T-cell (primary cell): ENCODE measurements around the gene ALPK3. TPM values are rescaled to one million over a fixed set of nuclear protein-coding genes. Genes with fewer than 3 reads are reported as not detected.
"Not testable (repeated sequence)": the region's sequence is repeated elsewhere in the genome, so short reads cannot be mapped to it uniquely, and the experiment has no call there.

Source experiments
- ATAC-seq, 4 experiments: fragments of 200-7000 bp in 3 of 4; fragments of 150-1000 bp in 1 of 4; cut with Tn5 transposase; replicated peaks in 1 of 4; 1 replicate in 3 of 4; 2 replicates in 1 of 4; pipeline ENCODE4 v1.10.0; 2021; ENCODE audit warnings: moderate library complexity in 3 of 4, mild to moderate bottlenecking in 2 of 4, moderate number of reproducible peaks in 1 of 4
- CTCF ChIA-PET, 2 donors: fragments of 300-600 bp; sonication (Branson Sonifier 250); formaldehyde crosslinking; loops; one replicate each; lab custom pipeline; 2022; ENCODE audit warnings: antibody characterized with exemption in 2 of 2; lab: Charles Lee
- POLR2A ChIA-PET, 2 donors: fragments of 300-600 bp; sonication (Branson Sonifier 250); formaldehyde crosslinking; loops; one replicate each; lab custom pipeline; 2022; ENCODE audit warnings: antibody characterized with exemption in 2 of 2; lab: Charles Lee
- DNase-seq, 35 experiments: peaks; one replicate each; pipeline versions ENCODE4 v3.0.0 to v3.0.0-alpha.2; 2013 to 2023
- H3K27ac ChIP-seq: one replicate; pipeline ENCODE4 v1.5.1; 2013; ENCODE audit warnings: low read length
- H3K27me3 ChIP-seq, 2 experiments: replicated peaks in 1 of 2; 1 replicate in 1 of 2; 2 replicates in 1 of 2; pipeline versions ENCODE4 v1.6.1 to v1.7.0; 2013; ENCODE audit warnings: low read length in 1 of 2, mixed read lengths in 1 of 2; ENCODE audit not compliant: control insufficient read depth in 2 of 2, insufficient read depth in 2 of 2; ENCODE audit errors: extremely low read depth in 1 of 2
- H3K36me3 ChIP-seq, 2 donors: 1 replicate in 1 of 2; 2 replicates in 1 of 2; pipeline versions ENCODE4 v1.6.1 to v1.7.0; 2013; ENCODE audit warnings: low read length in 1 of 2; ENCODE audit not compliant: control insufficient read depth in 2 of 2, insufficient read depth in 1 of 2; ENCODE audit errors: extremely low read depth in 1 of 2
- H3K4me1 ChIP-seq, 2 experiments: 1 replicate in 1 of 2; 2 replicates in 1 of 2; pipeline versions ENCODE4 v1.6.1 to v1.7.0; 2013; ENCODE audit warnings: low read length in 2 of 2, mixed read lengths in 1 of 2; ENCODE audit not compliant: insufficient read depth in 2 of 2, control insufficient read depth in 1 of 2; ENCODE audit errors: extremely low read depth in 1 of 2
- H3K4me3 ChIP-seq, 2 donors: 1 replicate in 1 of 2; 2 replicates in 1 of 2; pipeline versions ENCODE4 v1.5.1 to v1.7.0; 2013; ENCODE audit warnings: mild to moderate bottlenecking in 2 of 2, low read length in 1 of 2, moderate library complexity in 1 of 2; ENCODE audit not compliant: control insufficient read depth in 1 of 2; ENCODE audit errors: extremely low read depth in 1 of 2
- H3K9me3 ChIP-seq: 2 replicates; pipeline ENCODE4 v1.7.0; 2013
- H3K27ac Mint-ChIP-seq, 2 donors: one replicate each; pipeline ENCODE4 v1.8.0; 2020 to 2021; ENCODE audit warnings: mild to moderate bottlenecking in 2 of 2, mixed read lengths in 2 of 2
- H3K27me3 Mint-ChIP-seq, 2 donors: one replicate each; pipeline ENCODE4 v1.8.0; 2021 to 2022; ENCODE audit warnings: mixed read lengths in 2 of 2
- H3K36me3 Mint-ChIP-seq: one replicate; pipeline ENCODE4 v1.8.0; 2021; ENCODE audit warnings: mixed read lengths
- H3K4me1 Mint-ChIP-seq, 3 donors: one replicate each; pipeline ENCODE4 v1.8.0; 2020 to 2022; ENCODE audit warnings: mixed read lengths in 3 of 3, mild to moderate bottlenecking in 1 of 3
- H3K4me3 Mint-ChIP-seq, 3 donors: one replicate each; pipeline ENCODE4 v1.8.0; 2020 to 2022; ENCODE audit warnings: mild to moderate bottlenecking in 3 of 3, mixed read lengths in 3 of 3, moderate library complexity in 3 of 3
- H3K9me3 Mint-ChIP-seq, 3 donors: one replicate each; pipeline ENCODE4 v1.8.0; 2020 to 2022; ENCODE audit warnings: mixed read lengths in 3 of 3
- WGBS: methylation state at CpG from one replicate; pipeline ENCODE4 v1.1.5; 2013; ENCODE audit warnings: missing lambda C conversion rate; ENCODE audit not compliant: insufficient coverage; 5-methylcytosine and 5-hydroxymethylcytosine counted together
- total RNA-seq, 35 experiments: library from RNA in 6 of 35; stranded (reverse) in 6 of 35; fragments of 120-200 nt in 1 of 35; gene quantifications; one replicate each; pipeline versions ENCODE4 v1.2.1 to v1.2.4 and lab custom pipeline; 2013 to 2026

ALPK3 gene
- total RNA-seq, 5 donors from 2014 or later (not counting 1 experiment from before 2014, with no cell fraction given): 0.16 to 0.82 (median 0.22) TPM

GRCh38 chr15:84842781-84843180 is 25.6 kb downstream of the ALPK3 start:
- Mint-ChIP-seq H3K36me3 (peaks cover 12% of the 10 kb centered on the region), H3K27me3 (peaks cover 0 to 2% of the 10 kb centered on the region in 2 donors), H3K9me3 (peaks cover 5 to 12% (median 11%) of the 10 kb centered on the region in 3 donors), H3K27ac (no peak overlapping the region), H3K4me3 (no peak overlapping the region), H3K4me1 (no peaks in the 10 kb centered on the region)
- 88% methylated on average over 1 of the region's 1 CpG for WGBS
- no peak overlapping the region for H3K4me3 ChIP-seq
- no peaks in the 10 kb centered on the region for H3K4me1 ChIP-seq
- no peak for ATAC-seq
- CTCF ChIA-PET: interaction anchor here in 1 of 2 donors (0.5 kb wide), 1 partner anchor 142 kb away, joined by 3 read pairs; no protein-coding TSS in a partner anchor
- peaks cover 0 to 7% of the 10 kb centered on the region in 2 experiments for H3K27me3 ChIP-seq
- no peak for DNase-seq
- no peaks in the 10 kb centered on the region for H3K36me3 ChIP-seq
- H3K27ac ChIP-seq: no peak overlapping the region
- POLR2A ChIA-PET: no interaction called here
- H3K9me3 ChIP-seq: no peaks in the 10 kb centered on the region

GRCh38 chr15:84844964-84845363 is 27.8 kb downstream of the ALPK3 start:
- DNase-seq: no peak
- no peak overlapping the region for H3K4me3 ChIP-seq
- H3K4me1 Mint-ChIP-seq: no peaks in the 10 kb centered on the region
- CTCF ChIA-PET: interaction anchor here (0.6 to 0.7 kb wide), 2 partner anchors 24 to 257 kb away, joined by 4 to 5 read pairs; no protein-coding TSS in a partner anchor
- no peak overlapping the region for H3K27ac Mint-ChIP-seq
- no peak overlapping the region for H3K27ac ChIP-seq
- H3K4me1 ChIP-seq: no peaks in the 10 kb centered on the region
- peaks cover 5 to 16% (median 12%) of the 10 kb centered on the region in 3 donors for H3K9me3 Mint-ChIP-seq
- H3K27me3 Mint-ChIP-seq: peaks cover 0 to 2% of the 10 kb centered on the region in 2 donors
- 60% methylated on average over 1 of the region's 2 CpGs for WGBS
- peaks cover 0 to 3% of the 10 kb centered on the region in 2 experiments for H3K27me3 ChIP-seq
- H3K4me3 Mint-ChIP-seq: no peak overlapping the region
- no peaks in the 10 kb centered on the region for H3K9me3 ChIP-seq
- no peak for ATAC-seq
- H3K36me3 Mint-ChIP-seq: peaks cover 12% of the 10 kb centered on the region
- no peaks in the 10 kb centered on the region for H3K36me3 ChIP-seq
- POLR2A ChIA-PET: interaction anchor here in 1 of 2 donors (0.6 kb wide), 2 partner anchors 722 to 1000 kb away, joined by 3 read pairs; no protein-coding TSS in a partner anchor

DNA sequence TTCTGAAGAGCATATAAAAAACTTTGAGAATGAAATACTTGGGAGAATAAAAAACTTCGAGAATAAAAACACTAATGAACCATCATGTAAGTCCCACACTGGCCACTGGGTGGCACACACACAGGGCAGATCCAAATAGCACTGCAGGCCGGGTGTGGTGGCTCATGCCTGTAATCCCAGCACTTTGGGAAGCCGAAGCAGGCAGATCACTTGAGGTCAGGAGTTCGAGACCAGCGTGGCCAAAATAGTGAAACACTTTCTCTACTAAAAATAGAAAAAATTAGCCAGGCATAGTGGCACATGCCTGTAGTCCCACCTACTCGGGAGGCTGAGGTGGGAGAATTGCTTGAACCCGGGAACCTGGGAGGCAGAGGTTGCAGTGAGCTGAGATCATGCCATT is 28.5 kb downstream of the ALPK3 start:
- H3K4me3 Mint-ChIP-seq, H3K27ac Mint-ChIP-seq, H3K36me3 ChIP-seq, H3K27me3 Mint-ChIP-seq, H3K4me1 Mint-ChIP-seq, H3K4me1 ChIP-seq, ATAC-seq, H3K9me3 ChIP-seq, H3K27me3 ChIP-seq, H3K27ac ChIP-seq, H3K4me3 ChIP-seq, POLR2A ChIA-PET: not testable (repeated sequence)
- CTCF ChIA-PET: interaction anchor here in 1 of 2 donors (0.7 kb wide), 1 partner anchor 25 kb away, joined by 4 read pairs; no protein-coding TSS in a partner anchor
- Mint-ChIP-seq H3K36me3 (peaks cover 12% of the 10 kb centered on the region), H3K9me3 (peaks cover 5 to 16% (median 12%) of the 10 kb centered on the region in 3 donors)
- DNase-seq: peak in 24 of 35 experiments; percentile 4 to 43 (median 20)
- 73% methylated on average over 4 of the region's 7 CpGs for WGBS

- Histone ChIP-seq H3K9me3 (no peaks in the 10 kb centered on the region), H3K27me3 (peaks cover 0 to 3% of the 10 kb centered on the region in 2 experiments), H3K4me1 (no peaks in the 10 kb centered on the region), H3K36me3 (no peaks in the 10 kb centered on the region), H3K4me3 (no peak overlapping the region), H3K27ac (no peak overlapping the region)
- no peak overlapping the region for H3K4me3 Mint-ChIP-seq
- peaks cover 5 to 16% (median 12%) of the 10 kb centered on the region in 3 donors for H3K9me3 Mint-ChIP-seq
- DNase-seq: no peak
- no CpG with 5 or more reads among the region's 1 CpG for WGBS
- peaks cover 12% of the 10 kb centered on the region for H3K36me3 Mint-ChIP-seq
- POLR2A ChIA-PET: no interaction called here
- peaks cover 0 to 2% of the 10 kb centered on the region in 2 donors for H3K27me3 Mint-ChIP-seq
- ATAC-seq: no peak
- no peaks in the 10 kb centered on the region for H3K4me1 Mint-ChIP-seq
- no peak overlapping the region for H3K27ac Mint-ChIP-seq
- CTCF ChIA-PET: no interaction called here
Observed at GRCh38 chr15:84846269-84846668, 29.1 kb downstream of the ALPK3 start.

DNA sequence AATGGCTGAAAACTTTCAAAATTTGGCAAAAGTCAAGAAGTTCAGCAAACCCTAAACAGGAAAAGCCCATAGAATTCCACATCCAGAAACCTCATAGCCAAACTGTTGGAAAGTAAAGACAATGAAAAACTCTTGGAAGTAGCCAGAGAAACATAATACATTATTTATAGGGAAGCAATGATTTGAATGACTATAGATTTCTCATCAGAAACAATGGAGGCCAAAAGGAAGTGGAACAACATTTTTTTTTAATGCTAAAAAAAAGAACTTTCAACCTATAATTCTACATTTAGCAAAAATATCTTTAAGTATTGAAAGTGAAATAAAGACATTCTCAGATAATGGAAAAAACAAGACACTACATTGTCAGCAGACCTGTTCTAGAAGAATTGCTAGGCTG is 30.2 kb downstream of the ALPK3 start:
- no peak overlapping the region for H3K27ac Mint-ChIP-seq
- ChIA-PET CTCF (no interaction called here), POLR2A (no interaction called here)
- Histone ChIP-seq H3K4me1 (no peaks in the 10 kb centered on the region), H3K27me3 (peaks cover 0 to under 1% of the 10 kb centered on the region in 2 experiments), H3K4me3 (no peak overlapping the region), H3K9me3 (no peaks in the 10 kb centered on the region), H3K27ac (no peak overlapping the region), H3K36me3 (no peaks in the 10 kb centered on the region)
- no peaks in the 10 kb centered on the region for H3K4me1 Mint-ChIP-seq
- no peak overlapping the region for H3K4me3 Mint-ChIP-seq
- H3K9me3 Mint-ChIP-seq: peaks cover 5 to 16% (median 12%) of the 10 kb centered on the region in 3 donors
- H3K36me3 Mint-ChIP-seq: peaks cover 10% of the 10 kb centered on the region
- ATAC-seq (no peak), DNase-seq (no peak)
- no peaks in the 10 kb centered on the region for H3K27me3 Mint-ChIP-seq

GRCh38 chr15:84852212-84852611 is 35.1 kb downstream of the ALPK3 start:
- 92% methylated on average over 4 of the region's 5 CpGs for WGBS
- Histone ChIP-seq H3K4me1 (no peaks in the 10 kb centered on the region), H3K27me3 (no peaks in the 10 kb centered on the region), H3K36me3 (no peaks in the 10 kb centered on the region), H3K4me3 (no peak overlapping the region), H3K9me3 (no peaks in the 10 kb centered on the region), H3K27ac (no peak overlapping the region)
- no peak for ATAC-seq
- ChIA-PET POLR2A (no interaction called here), CTCF (interaction anchor here in 1 of 2 donors (1.2 kb wide), 1 partner anchor 9 kb away, joined by 4 read pairs; no protein-coding TSS in a partner anchor)
- Mint-ChIP-seq H3K27me3 (no peaks in the 10 kb centered on the region), H3K27ac (no peak overlapping the region), H3K36me3 (peaks cover 2% of the 10 kb centered on the region), H3K4me3 (no peak overlapping the region), H3K4me1 (no peaks in the 10 kb centered on the region), H3K9me3 (peaks cover 2 to 7% (median 4%) of the 10 kb centered on the region in 3 donors)
- DNase-seq: no peak
